GM19438 (cell line): ENCODE data around the gene RP9.
"Not testable (repeated sequence)": the region's sequence is repeated elsewhere in the genome, so short reads cannot be mapped to it uniquely, and the experiment has no call there.

Source experiments
- ATAC-seq: cut with Tn5 transposase; IDR thresholded peaks from one replicate; pipeline ENCODE4 v1.9.1; 2021; ENCODE audit warnings: low read depth; ENCODE audit not compliant: unreplicated experiment

RP9 gene

GRCh38 chr7:33107136-33108066 is 1.8 kb downstream of the RP9 start:
- peak; percentile 43 for ATAC-seq

- no peak for ATAC-seq
Observed at GRCh38 chr7:33101906-33102305, 7.3 kb downstream of the RP9 start.

- ATAC-seq = no peak
Observed at GRCh38 chr7:33100770-33101169, 8.4 kb downstream of the RP9 start.

GRCh38 chr7:33099154-33099940 is 9.9 kb downstream of the RP9 start:
- ATAC-seq = no peak

- not testable (repeated sequence) for ATAC-seq
Observed at GRCh38 chr7:33094745-33095275, 14.4 kb downstream of the RP9 start.

GRCh38 chr7:33093266-33093665 is 15.9 kb downstream of the RP9 start:
- no peak for ATAC-seq

- no peak for ATAC-seq
Observed at GRCh38 chr7:33091641-33092191, 17.5 kb downstream of the RP9 start.

GRCh38 chr7:33091111-33091531 is 18.1 kb downstream of the RP9 start:
- ATAC-seq = no peak

GRCh38 chr7:33089142-33089541 is 20.1 kb downstream of the RP9 start:
- ATAC-seq = no peak

GRCh38 chr7:33087858-33088257 is 21.3 kb downstream of the RP9 start:
- no peak for ATAC-seq

GRCh38 chr7:33087356-33087755 is 21.8 kb downstream of the RP9 start:
- no peak for ATAC-seq

- no peak for ATAC-seq
Observed at GRCh38 chr7:33079763-33080690, 29.2 kb downstream of the RP9 start.

- no peak for ATAC-seq
Observed at GRCh38 chr7:33079096-33079495, 30.1 kb downstream of the RP9 start.

GRCh38 chr7:33076737-33077136 is 32.5 kb downstream of the RP9 start:
- peak; percentile 77 for ATAC-seq

GRCh38 chr7:33075818-33076518 is 33.2 kb downstream of the RP9 start:
- no peak for ATAC-seq

GRCh38 chr7:33073243-33073642 is 36.0 kb downstream of the RP9 start:
- no peak for ATAC-seq

GRCh38 chr7:33072471-33072870 is 36.7 kb downstream of the RP9 start:
- no peak for ATAC-seq

- ATAC-seq = no peak
Observed at GRCh38 chr7:33070831-33071230, 38.4 kb downstream of the RP9 start.

GRCh38 chr7:33070277-33070676 is 38.9 kb downstream of the RP9 start:
- no peak for ATAC-seq
